ENCODE measurements around the gene TMEM167B.

DNA sequence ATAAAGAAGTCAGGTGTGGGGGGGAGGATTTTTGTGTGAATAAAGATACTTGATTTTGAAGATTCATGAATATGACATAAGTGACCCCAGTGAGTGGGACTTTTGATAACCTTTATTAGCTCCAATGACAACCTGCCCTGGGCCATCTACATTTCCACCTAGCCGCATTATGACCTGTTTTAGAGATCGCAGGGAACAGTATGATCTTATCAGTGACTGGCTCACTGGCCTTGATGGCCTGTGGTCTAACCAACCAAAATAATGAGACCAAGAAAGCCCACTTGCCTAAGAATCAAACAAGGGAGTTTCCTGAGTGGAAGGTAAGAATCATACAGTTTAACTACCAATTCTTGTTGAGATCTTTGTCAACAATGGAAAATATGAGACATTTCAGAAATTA is 25.1 kb downstream of the TMEM167B start:
- TF ChIP-seq EZH2 (IDR thresholded peaks at IDR 0.05) (no peak), CTCF (IDR thresholded peaks at IDR 0.05) (no peak)
